Activated CD8-positive, alpha-beta T cell treated with anti-CD3 and anti-CD28 coated beads, Interleukin-2, amount 10 ng/mL, durations not matched to agents 7 days and 5 days (primary cell): ENCODE data around the gene TIMM10. TPM values are rescaled to one million over a fixed set of nuclear protein-coding genes. Genes with fewer than 3 reads are reported as not detected.
"Not testable (repeated sequence)": the region's sequence is repeated elsewhere in the genome, so short reads cannot be mapped to it uniquely, and the experiment has no call there.

Source experiments
- ATAC-seq: fragments of 150-1000 bp; cut with Tn5 transposase; one replicate; pipeline ENCODE4 v1.10.0; 2021; ENCODE audit warnings: moderate library complexity
- CTCF ChIA-PET: fragments of 350-600 bp; sonication (Branson Sonifier 250); formaldehyde crosslinking; loops from one replicate; lab custom pipeline; 2021; ENCODE audit warnings: antibody characterized with exemption; lab: Charles Lee
- POLR2A ChIA-PET: fragments of 350-600 bp; sonication (Branson Sonifier 250); formaldehyde crosslinking; loops from one replicate; lab custom pipeline; 2021; ENCODE audit warnings: antibody characterized with exemption; lab: Charles Lee
- DNase-seq: peaks from one replicate; pipeline ENCODE4 v3.0.0-alpha.2; 2020
- H3K27ac Mint-ChIP-seq: one replicate; pipeline ENCODE4 v1.8.0; 2021; ENCODE audit warnings: mild to moderate bottlenecking, mixed read lengths
- H3K27me3 Mint-ChIP-seq: one replicate; pipeline ENCODE4 v1.8.0; 2021; ENCODE audit warnings: low read depth, mixed read lengths
- H3K36me3 Mint-ChIP-seq: one replicate; pipeline ENCODE4 v1.8.0; 2021; ENCODE audit warnings: low read depth, mixed read lengths
- H3K4me1 Mint-ChIP-seq: one replicate; pipeline ENCODE4 v1.8.0; 2021; ENCODE audit warnings: low read depth, mixed read lengths
- H3K4me3 Mint-ChIP-seq: one replicate; pipeline ENCODE4 v1.8.0; 2021; ENCODE audit warnings: mild to moderate bottlenecking, mixed read lengths
- H3K9me3 Mint-ChIP-seq: one replicate; pipeline ENCODE4 v1.8.0; 2022; ENCODE audit warnings: mixed read lengths; ENCODE audit not compliant: insufficient read depth
- total RNA-seq, 2 experiments: library from RNA; stranded (reverse); gene quantifications; one replicate each; pipeline ENCODE4 v1.2.3, GENCODE V29; 2021

The TIMM10 gene
- total RNA-seq, 2 experiments from 2014 or later = 65.4 to 65.8 TPM

DNA sequence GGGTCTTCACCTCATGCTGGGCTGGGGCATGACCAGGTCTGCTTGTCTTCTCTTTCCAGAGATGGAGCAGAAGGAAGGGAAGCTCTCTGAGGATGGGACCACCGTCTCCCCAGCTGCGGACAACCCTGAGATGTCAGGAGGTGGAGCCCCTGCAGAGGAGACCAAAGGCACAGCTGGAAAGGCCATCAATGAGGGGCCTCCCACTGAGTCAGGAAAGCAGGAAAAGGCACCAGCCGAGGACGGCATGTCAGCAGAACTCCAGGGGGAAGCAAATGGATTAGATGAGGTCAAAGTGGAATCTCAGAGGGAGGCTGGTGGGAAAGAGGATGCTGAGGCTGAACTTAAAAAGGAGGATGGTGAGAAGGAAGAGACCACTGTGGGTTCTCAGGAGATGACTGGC lies 12.0 kb upstream of the TIMM10 start:
- POLR2A ChIA-PET = no interaction called here
- peaks cover 2% of the 10 kb centered on the region for H3K4me1 Mint-ChIP-seq
- CTCF ChIA-PET = no interaction called here

DNA sequence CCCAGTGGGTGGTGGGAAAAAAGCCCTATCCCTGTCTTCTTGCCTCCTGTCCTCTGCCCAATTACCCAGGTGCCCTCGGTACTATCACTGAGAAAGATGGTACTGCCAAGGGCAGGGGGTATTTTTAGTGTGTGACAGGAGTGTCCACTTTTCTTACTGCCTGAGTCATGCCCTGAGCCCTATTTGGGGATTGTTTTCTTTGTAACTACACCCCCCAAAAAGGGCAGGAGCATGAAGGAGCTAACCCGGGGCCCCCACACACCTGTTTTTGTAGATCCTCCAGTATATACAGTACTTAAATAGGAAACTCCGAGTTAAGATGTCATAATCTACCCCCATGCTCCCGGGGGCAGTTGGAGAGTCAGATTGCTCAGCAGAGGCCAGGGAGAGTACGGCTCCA lies 10.6 kb upstream of the TIMM10 start:
- DNase-seq (no peak), ATAC-seq (no peak)
- Mint-ChIP-seq H3K27ac (no peak overlapping the region), H3K36me3 (peaks cover 18% of the 10 kb centered on the region), H3K9me3 (no peaks in the 10 kb centered on the region), H3K4me3 (no peak overlapping the region), H3K27me3 (no peaks in the 10 kb centered on the region), H3K4me1 (no peaks in the 10 kb centered on the region)
- CTCF ChIA-PET = no interaction called here
- POLR2A ChIA-PET = no interaction called here

More for the DNA sequence above, 12.0 kb upstream of the TIMM10 start:
- no peak overlapping the region for H3K4me3 Mint-ChIP-seq
- H3K27me3 Mint-ChIP-seq = no peaks in the 10 kb centered on the region
- peaks cover 24% of the 10 kb centered on the region for H3K36me3 Mint-ChIP-seq
- H3K9me3 Mint-ChIP-seq = no peaks in the 10 kb centered on the region
- ATAC-seq = no peak
- no peak for DNase-seq
- peak overlapping the region; percentile 27 for H3K27ac Mint-ChIP-seq

DNA sequence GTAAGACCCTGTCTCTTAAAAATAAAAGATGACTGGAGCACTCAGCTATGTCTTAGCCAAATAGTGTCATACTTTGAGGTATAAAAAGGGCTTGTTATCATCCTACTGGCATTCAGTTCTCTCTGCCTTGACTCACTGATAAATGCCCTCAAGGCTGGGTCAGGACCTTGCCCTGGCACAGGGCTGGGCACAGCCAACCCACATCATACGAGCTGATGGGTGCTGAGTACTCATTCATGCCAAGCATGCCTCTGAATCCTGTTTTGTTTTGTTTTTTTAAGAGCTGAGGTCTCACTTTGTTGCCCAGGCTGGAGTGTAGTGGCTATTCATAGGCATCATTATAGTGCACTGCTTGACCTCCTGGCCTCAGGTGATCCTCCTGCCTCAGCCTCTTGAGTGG lies 8.8 kb upstream of the TIMM10 start:
- ChIA-PET CTCF (interaction anchor here (1.0 to 1.3 kb wide), 2 partner anchors 12 to 46 kb away, joined by 4 to 5 read pairs; no protein-coding TSS in a partner anchor), POLR2A (no interaction called here)
- H3K27ac Mint-ChIP-seq = no peak overlapping the region
- no peak overlapping the region for H3K4me3 Mint-ChIP-seq
- H3K36me3 Mint-ChIP-seq = peaks cover 17% of the 10 kb centered on the region
- ATAC-seq (no peak), DNase-seq (no peak)
- no peaks in the 10 kb centered on the region for H3K27me3 Mint-ChIP-seq
- H3K9me3 Mint-ChIP-seq = no peaks in the 10 kb centered on the region
- no peaks in the 10 kb centered on the region for H3K4me1 Mint-ChIP-seq

DNA sequence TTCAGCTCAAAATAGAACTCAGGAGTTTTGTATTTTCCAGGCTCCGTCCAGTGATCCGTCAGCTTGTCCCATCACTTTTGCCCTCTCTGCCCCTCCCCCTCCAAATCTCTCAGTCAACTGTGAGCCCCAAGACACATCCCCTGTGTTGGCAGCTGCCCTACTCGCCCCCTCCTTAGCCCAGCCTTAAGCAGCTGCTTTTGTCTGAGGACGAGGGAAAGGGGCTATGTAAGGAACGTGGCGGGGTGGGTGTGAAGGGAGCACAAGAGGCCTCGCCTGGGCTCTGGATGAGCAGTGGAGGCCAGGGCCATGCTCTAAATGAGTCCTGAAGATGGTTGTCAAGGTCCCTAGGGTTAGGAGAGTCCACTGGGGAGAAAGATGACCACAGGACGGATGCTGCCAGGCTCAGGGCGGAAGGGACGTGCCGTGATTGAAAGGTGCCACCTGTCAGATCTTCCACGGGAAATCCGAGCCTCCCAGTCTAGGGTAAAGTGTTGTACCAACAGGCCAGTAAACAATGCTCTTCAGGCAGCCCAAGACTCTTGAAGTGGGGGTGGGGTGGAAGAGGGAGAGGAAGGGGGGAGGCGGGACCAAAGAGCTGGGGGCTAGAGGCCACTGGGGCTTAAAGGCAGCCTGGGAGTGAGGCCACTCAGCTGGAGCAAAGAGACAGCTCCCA lies 6.5 kb upstream of the TIMM10 start, which contains the start of gene SMTNL1:
Gene SMTNL1 (plus strand): TSS at position 649 of the 673 bp plus-strand sequence. CDS start 5,048 bp downstream, outside the sequence.
- no peak within 1 kb of the TSS for H3K4me3 Mint-ChIP-seq
- H3K36me3 Mint-ChIP-seq = peaks cover 12% of the 10 kb centered on the region
- CTCF ChIA-PET = interaction anchor here (0.7 kb wide), 1 partner anchor 78 kb away, joined by 3 read pairs; no protein-coding TSS in a partner anchor
- H3K27ac Mint-ChIP-seq = peak within 1 kb of the TSS; percentile 59
- POLR2A ChIA-PET = no interaction called here
- DNase-seq (no peak), ATAC-seq (no peak)
- no peaks in the 10 kb centered on the region for H3K9me3 Mint-ChIP-seq
- peaks cover 6% of the 10 kb centered on the region for H3K4me1 Mint-ChIP-seq
- no peaks in the 10 kb centered on the region for H3K27me3 Mint-ChIP-seq

- Mint-ChIP-seq H3K36me3 (peaks cover 13% of the 10 kb centered on the region), H3K4me1 (peaks cover 24% of the 10 kb centered on the region)
- DNase-seq, H3K9me3 Mint-ChIP-seq, H3K4me3 Mint-ChIP-seq, ATAC-seq, H3K27ac Mint-ChIP-seq, POLR2A ChIA-PET, H3K27me3 Mint-ChIP-seq: not testable (repeated sequence)
- CTCF ChIA-PET = interaction anchor here (0.7 to 2.2 kb wide), 4 partner anchors 41 to 110 kb away, joined by 3 to 8 read pairs (median 5); no protein-coding TSS in a partner anchor
These were observed 3.9 kb upstream of the TIMM10 start for GRCh38 chr11:57534449-57534848.

GRCh38 chr11:57530215-57530595 lies 349 bp downstream of the TIMM10 start:
- DNase-seq = no peak

DNA sequence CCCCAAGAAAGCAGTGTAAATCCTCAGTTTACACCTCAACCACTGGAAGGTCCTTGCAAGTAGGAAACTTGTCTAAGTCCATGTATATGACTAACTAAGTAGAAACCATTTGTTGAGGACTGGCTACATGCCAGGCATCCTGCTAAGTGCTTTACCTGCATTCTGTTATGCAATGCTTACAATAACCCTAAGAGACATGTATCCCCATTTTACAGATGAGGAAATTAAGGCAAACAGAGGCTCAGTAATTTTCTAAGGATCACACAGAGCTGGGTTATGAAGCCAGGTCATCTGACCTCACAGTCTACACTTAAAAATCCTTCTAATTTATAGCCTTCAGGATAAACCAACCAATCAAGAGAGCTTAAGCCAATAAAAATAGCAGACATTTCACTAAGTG lies 1.5 kb downstream of the TIMM10 start:
- H3K4me1 Mint-ChIP-seq = peaks cover 47% of the 10 kb centered on the region
- POLR2A ChIA-PET = interaction anchor here (0.9 to 6.7 kb wide), 5 partner anchors 14 to 139 kb away, joined by 3 to 47 read pairs (median 3); partner anchors contain the start of genes SLC43A1, UBE2L6 and ZDHHC5
- peak overlapping the region; percentile 24 for H3K4me3 Mint-ChIP-seq
- H3K27me3 Mint-ChIP-seq = no peaks in the 10 kb centered on the region
- peaks cover 39% of the 10 kb centered on the region for H3K36me3 Mint-ChIP-seq
- no peak for DNase-seq
- H3K9me3 Mint-ChIP-seq = no peaks in the 10 kb centered on the region
- CTCF ChIA-PET = interaction anchor here (1.1 to 10.9 kb wide), 11 partner anchors 13 to 116 kb away, joined by 3 to 484 read pairs (median 6); partner anchors contain the start of genes RTN4RL2, SLC43A1 and UBE2L6
- no peak for ATAC-seq
- no peak overlapping the region for H3K27ac Mint-ChIP-seq

More at GRCh38 chr11:57530215-57530595, 349 bp downstream of the TIMM10 start:
- Mint-ChIP-seq H3K4me3 (peak overlapping the region; percentile 82), H3K4me1 (peaks cover 47% of the 10 kb centered on the region), H3K9me3 (no peaks in the 10 kb centered on the region), H3K27me3 (no peaks in the 10 kb centered on the region), H3K27ac (peak overlapping the region; percentile 88), H3K36me3 (peaks cover 32% of the 10 kb centered on the region)
- ATAC-seq = no peak
- ChIA-PET CTCF (interaction anchor here (1.5 to 10.9 kb wide), 8 partner anchors 14 to 114 kb away, joined by 4 to 484 read pairs (median 7); partner anchors contain the start of genes RTN4RL2, SLC43A1 and UBE2L6), POLR2A (interaction anchor here (0.8 to 6.7 kb wide), 4 partner anchors 15 to 212 kb away, joined by 3 to 47 read pairs (median 6); partner anchors contain the start of genes SLC43A1, UBE2L6 and ZDHHC5)

GRCh38 chr11:57527056-57527631 lies 3.4 kb downstream of the TIMM10 start:
- Mint-ChIP-seq H3K4me3 (no peak overlapping the region), H3K36me3 (peaks cover 35% of the 10 kb centered on the region), H3K9me3 (no peaks in the 10 kb centered on the region), H3K4me1 (peaks cover 42% of the 10 kb centered on the region), H3K27ac (peak overlapping the region; percentile 54), H3K27me3 (no peaks in the 10 kb centered on the region)
- ATAC-seq (no peak), DNase-seq (peak; percentile 84)
- CTCF ChIA-PET = interaction anchor here (0.6 to 10.9 kb wide), 45 partner anchors 9 to 274 kb away, joined by 3 to 484 read pairs (median 5); partner anchors contain the start of genes RTN4RL2, SLC43A1, SLC43A3 and SSRP1
- POLR2A ChIA-PET = interaction anchor here (1.1 to 6.7 kb wide), 3 partner anchors 12 to 113 kb away, joined by 3 to 47 read pairs (median 7); partner anchors contain the start of gene SLC43A1

- Mint-ChIP-seq H3K36me3 (peaks cover 25% of the 10 kb centered on the region), H3K27ac (no peak overlapping the region), H3K27me3 (no peaks in the 10 kb centered on the region), H3K4me3 (no peak overlapping the region), H3K4me1 (peaks cover 14% of the 10 kb centered on the region), H3K9me3 (no peaks in the 10 kb centered on the region)
- ATAC-seq (no peak), DNase-seq (no peak)
- POLR2A ChIA-PET = no interaction called here
- CTCF ChIA-PET = interaction anchor here (2.0 to 10.9 kb wide), 2 partner anchors 28 to 66 kb away, joined by 6 to 484 read pairs; no protein-coding TSS in a partner anchor
These were observed 7.1 kb downstream of the TIMM10 start for GRCh38 chr11:57523419-57523818.

- Mint-ChIP-seq H3K27me3 (no peaks in the 10 kb centered on the region), H3K4me3 (no peak overlapping the region), H3K27ac (no peak overlapping the region), H3K9me3 (no peaks in the 10 kb centered on the region), H3K4me1 (peaks cover 2% of the 10 kb centered on the region), H3K36me3 (peaks cover 10% of the 10 kb centered on the region)
- ATAC-seq (no peak), DNase-seq (no peak)
- POLR2A ChIA-PET = no interaction called here
- CTCF ChIA-PET = interaction anchor here (1.7 to 9.0 kb wide), 2 partner anchors 27 to 63 kb away, joined by 9 to 152 read pairs; no protein-coding TSS in a partner anchor
These were observed 9.4 kb downstream of the TIMM10 start for GRCh38 chr11:57521116-57521515.

DNA sequence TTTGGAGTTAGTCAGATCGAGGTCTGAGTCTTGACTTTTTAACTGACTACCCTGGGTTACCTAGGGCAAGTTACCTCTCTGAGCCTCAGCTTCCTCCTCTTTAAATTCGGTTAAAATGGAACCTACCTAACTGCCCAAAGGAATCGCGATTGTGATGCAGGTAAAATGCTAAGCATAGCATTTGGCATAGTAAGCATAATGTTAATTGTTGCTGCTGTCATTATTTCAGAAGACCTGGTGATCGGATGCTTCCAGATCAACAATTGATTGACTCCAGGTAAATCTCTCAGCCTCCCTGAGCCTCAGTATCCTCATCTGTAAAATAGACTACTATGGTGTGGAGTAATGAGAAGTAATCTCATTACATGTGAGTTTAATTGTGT lies 14.5 kb downstream of the TIMM10 start:
- Mint-ChIP-seq H3K27me3 (no peaks in the 10 kb centered on the region), H3K4me1 (peaks cover 32% of the 10 kb centered on the region), H3K27ac (peak overlapping the region; percentile 84), H3K9me3 (no peaks in the 10 kb centered on the region), H3K4me3 (peak overlapping the region; percentile 97), H3K36me3 (peaks cover 5% of the 10 kb centered on the region)
- no peak for DNase-seq
- CTCF ChIA-PET = interaction anchor here (1.0 to 9.0 kb wide), 13 partner anchors 10 to 181 kb away, joined by 3 to 152 read pairs (median 5); partner anchors contain the start of genes SSRP1 and UBE2L6
- no peak for ATAC-seq
- POLR2A ChIA-PET = interaction anchor here (0.6 to 5.0 kb wide), 2 partner anchors 11 to 25 kb away, joined by 3 to 47 read pairs; no protein-coding TSS in a partner anchor
